ENCODE measurements around the gene MADD.

GRCh38 chr11:47376107-47376524 is 106.2 kb downstream of the MADD start:
- TF ChIP-seq, protein P1, sequence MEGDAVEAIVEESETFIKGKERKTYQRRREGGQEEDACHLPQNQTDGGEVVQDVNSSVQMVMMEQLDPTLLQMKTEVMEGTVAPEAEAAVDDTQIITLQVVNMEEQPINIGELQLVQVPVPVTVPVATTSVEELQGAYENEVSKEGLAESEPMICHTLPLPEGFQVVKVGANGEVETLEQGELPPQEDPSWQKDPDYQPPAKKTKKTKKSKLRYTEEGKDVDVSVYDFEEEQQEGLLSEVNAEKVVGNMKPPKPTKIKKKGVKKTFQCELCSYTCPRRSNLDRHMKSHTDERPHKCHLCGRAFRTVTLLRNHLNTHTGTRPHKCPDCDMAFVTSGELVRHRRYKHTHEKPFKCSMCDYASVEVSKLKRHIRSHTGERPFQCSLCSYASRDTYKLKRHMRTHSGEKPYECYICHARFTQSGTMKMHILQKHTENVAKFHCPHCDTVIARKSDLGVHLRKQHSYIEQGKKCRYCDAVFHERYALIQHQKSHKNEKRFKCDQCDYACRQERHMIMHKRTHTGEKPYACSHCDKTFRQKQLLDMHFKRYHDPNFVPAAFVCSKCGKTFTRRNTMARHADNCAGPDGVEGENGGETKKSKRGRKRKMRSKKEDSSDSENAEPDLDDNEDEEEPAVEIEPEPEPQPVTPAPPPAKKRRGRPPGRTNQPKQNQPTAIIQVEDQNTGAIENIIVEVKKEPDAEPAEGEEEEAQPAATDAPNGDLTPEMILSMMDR (IDR thresholded peaks at IDR 0.05): no peak
- TF ChIP-seq POLR2A (IDR thresholded peaks at IDR 0.05) (no peak), POLR2AphosphoS5 (IDR thresholded peaks at IDR 0.05) (no peak), EP300 (IDR thresholded peaks at IDR 0.05) (no peak)

Data from stomach (tissue), 4 donors.